ENCODE data around the gene ANO4.

Gene ANO4

GRCh38 chr12:101115326-101115725, 320.8 kb downstream of the ANO4 start:
- Histone ChIP-seq H2BK120ac (ENCODE audit: low read depth, low read length) (no peak overlapping the region), H3K4me3 (ENCODE audit: low read length in 2 of 2) (no peak overlapping the region), H2AK5ac (ENCODE audit: low read depth, low read length) (no peak overlapping the region), H3K27ac (replicated peaks; ENCODE audit: low read length) (no peak overlapping the region), H3K4ac (ENCODE audit: low read length) (no peak overlapping the region), H3K23ac (ENCODE audit: low read depth, low read length, poor library complexity) (no peak overlapping the region), H2AFZ (ENCODE audit: low read length) (no peak overlapping the region), H3K36me3 (replicated peaks in 1 of 2; ENCODE audit: control insufficient read depth in 2 of 2, insufficient read depth in 2 of 2, low read length in 2 of 2) (no peaks in the 10 kb centered on the region), H3K9me3 (replicated peaks in 1 of 2; ENCODE audit: control insufficient read depth in 2 of 2, insufficient read depth in 1 of 2, low read depth in 1 of 2, low read length in 2 of 2) (no peaks in the 10 kb centered on the region), H4K8ac (ENCODE audit: low read depth, low read length) (no peak overlapping the region), H3K27me3 (ENCODE audit: control insufficient read depth in 3 of 3, insufficient read depth in 3 of 3, low read depth in 1 of 3, low read length in 3 of 3) (no peaks in the 10 kb centered on the region), H3K18ac (ENCODE audit: low read length) (no peak overlapping the region), H2BK15ac (ENCODE audit: low read length) (no peak overlapping the region), H3K9ac (ENCODE audit: low read depth, low read length, poor library complexity) (no peak overlapping the region), H2BK12ac (ENCODE audit: low read length) (no peak overlapping the region), H4K91ac (ENCODE audit: low read depth, low read length, poor library complexity) (no peak overlapping the region), H3K4me2 (ENCODE audit: insufficient read depth, low read length, poor library complexity, severe bottlenecking) (no peak overlapping the region), H3K4me1 (ENCODE audit: control insufficient read depth in 2 of 2, insufficient read depth in 1 of 2, low read depth in 1 of 2, low read length in 2 of 2) (no peaks in the 10 kb centered on the region), H3K79me1 (ENCODE audit: low read depth, low read length) (no peaks in the 10 kb centered on the region), H2BK5ac (ENCODE audit: low read length) (no peak overlapping the region), H3K14ac (ENCODE audit: low read length) (no peak overlapping the region)
- WGBS, 2 donors (ENCODE audit: extremely low coverage in 2 of 2, insufficient read length in 2 of 2, insufficient replicate concordance in 1 of 2), result no CpG with 5 or more reads among the region's 2 CpGs
- no peak for DNase-seq (ENCODE audit: low spot score)

GRCh38 chr12:101116911-101117310, 322.3 kb downstream of the ANO4 start:
- H3K27me3 ChIP-seq (ENCODE audit: control insufficient read depth in 3 of 3, insufficient read depth in 3 of 3, low read depth in 1 of 3, low read length in 3 of 3), result no peaks in the 10 kb centered on the region
- no peak overlapping the region for H2BK5ac ChIP-seq (ENCODE audit: low read length)
- no peak overlapping the region for H3K23ac ChIP-seq (ENCODE audit: low read depth, low read length, poor library complexity)
- H3K9me3 ChIP-seq (replicated peaks in 1 of 2; ENCODE audit: control insufficient read depth in 2 of 2, insufficient read depth in 1 of 2, low read depth in 1 of 2, low read length in 2 of 2), result no peaks in the 10 kb centered on the region
- no peak overlapping the region for H4K8ac ChIP-seq (ENCODE audit: low read depth, low read length)
- no peaks in the 10 kb centered on the region for H3K4me1 ChIP-seq (ENCODE audit: control insufficient read depth in 2 of 2, insufficient read depth in 1 of 2, low read depth in 1 of 2, low read length in 2 of 2)
- no peak overlapping the region for H4K91ac ChIP-seq (ENCODE audit: low read depth, low read length, poor library complexity)
- H3K36me3 ChIP-seq (replicated peaks in 1 of 2; ENCODE audit: control insufficient read depth in 2 of 2, insufficient read depth in 2 of 2, low read length in 2 of 2), result no peaks in the 10 kb centered on the region
- H3K9ac ChIP-seq (ENCODE audit: low read depth, low read length, poor library complexity), result no peak overlapping the region
- no peak for DNase-seq (ENCODE audit: low spot score)
- H2AFZ ChIP-seq (ENCODE audit: low read length), result no peak overlapping the region
- H3K4ac ChIP-seq (ENCODE audit: low read length), result no peak overlapping the region
- H2BK120ac ChIP-seq (ENCODE audit: low read depth, low read length), result no peak overlapping the region
- WGBS, 2 donors (ENCODE audit: extremely low coverage in 2 of 2, insufficient read length in 2 of 2, insufficient replicate concordance in 1 of 2), result no CpG with 5 or more reads among the region's 4 CpGs
- H3K14ac ChIP-seq (ENCODE audit: low read length), result no peak overlapping the region
- H3K18ac ChIP-seq (ENCODE audit: low read length), result no peak overlapping the region
- H3K27ac ChIP-seq (replicated peaks; ENCODE audit: low read length), result no peak overlapping the region
- H3K4me3 ChIP-seq (ENCODE audit: low read length in 2 of 2), result no peak overlapping the region
- H2AK5ac ChIP-seq (ENCODE audit: low read depth, low read length), result no peak overlapping the region
- H3K79me1 ChIP-seq (ENCODE audit: low read depth, low read length), result no peaks in the 10 kb centered on the region
- no peak overlapping the region for H2BK15ac ChIP-seq (ENCODE audit: low read length)
- H3K4me2 ChIP-seq (ENCODE audit: insufficient read depth, low read length, poor library complexity, severe bottlenecking), result no peak overlapping the region
- H2BK12ac ChIP-seq (ENCODE audit: low read length), result no peak overlapping the region

GRCh38 chr12:101117842-101118241, 323.3 kb downstream of the ANO4 start:
- Histone ChIP-seq H3K18ac (ENCODE audit: low read length) (no peak overlapping the region), H3K23ac (ENCODE audit: low read depth, low read length, poor library complexity) (no peak overlapping the region), H3K4me2 (ENCODE audit: insufficient read depth, low read length, poor library complexity, severe bottlenecking) (no peak overlapping the region), H3K27ac (replicated peaks; ENCODE audit: low read length) (no peak overlapping the region), H3K14ac (ENCODE audit: low read length) (no peak overlapping the region), H3K27me3 (ENCODE audit: control insufficient read depth in 3 of 3, insufficient read depth in 3 of 3, low read depth in 1 of 3, low read length in 3 of 3) (no peaks in the 10 kb centered on the region), H2BK120ac (ENCODE audit: low read depth, low read length) (no peak overlapping the region), H3K4me3 (ENCODE audit: low read length in 2 of 2) (no peak overlapping the region), H2AK5ac (ENCODE audit: low read depth, low read length) (no peak overlapping the region), H2BK15ac (ENCODE audit: low read length) (no peak overlapping the region), H2AFZ (ENCODE audit: low read length) (no peak overlapping the region), H3K36me3 (replicated peaks in 1 of 2; ENCODE audit: control insufficient read depth in 2 of 2, insufficient read depth in 2 of 2, low read length in 2 of 2) (no peaks in the 10 kb centered on the region), H3K9ac (ENCODE audit: low read depth, low read length, poor library complexity) (no peak overlapping the region), H4K8ac (ENCODE audit: low read depth, low read length) (no peak overlapping the region), H2BK5ac (ENCODE audit: low read length) (no peak overlapping the region), H3K79me1 (ENCODE audit: low read depth, low read length) (no peaks in the 10 kb centered on the region), H4K91ac (ENCODE audit: low read depth, low read length, poor library complexity) (no peak overlapping the region), H2BK12ac (ENCODE audit: low read length) (no peak overlapping the region), H3K9me3 (replicated peaks in 1 of 2; ENCODE audit: control insufficient read depth in 2 of 2, insufficient read depth in 1 of 2, low read depth in 1 of 2, low read length in 2 of 2) (no peaks in the 10 kb centered on the region), H3K4me1 (ENCODE audit: control insufficient read depth in 2 of 2, insufficient read depth in 1 of 2, low read depth in 1 of 2, low read length in 2 of 2) (no peaks in the 10 kb centered on the region), H3K4ac (ENCODE audit: low read length) (no peak overlapping the region)
- no peak for DNase-seq (ENCODE audit: low spot score)
- no CpG with 5 or more reads among the region's 2 CpGs for WGBS, 2 donors (ENCODE audit: extremely low coverage in 2 of 2, insufficient read length in 2 of 2, insufficient replicate concordance in 1 of 2)

GRCh38 chr12:101127521-101128219, 333.1 kb downstream of the ANO4 start:
- no peak overlapping the region for H4K91ac ChIP-seq (ENCODE audit: low read depth, low read length, poor library complexity)
- no peak overlapping the region for H2BK15ac ChIP-seq (ENCODE audit: low read length)
- no peaks in the 10 kb centered on the region for H3K9me3 ChIP-seq (replicated peaks in 1 of 2; ENCODE audit: control insufficient read depth in 2 of 2, insufficient read depth in 1 of 2, low read depth in 1 of 2, low read length in 2 of 2)
- no peaks in the 10 kb centered on the region for H3K36me3 ChIP-seq (replicated peaks in 1 of 2; ENCODE audit: control insufficient read depth in 2 of 2, insufficient read depth in 2 of 2, low read length in 2 of 2)
- H3K18ac ChIP-seq (ENCODE audit: low read length), result no peak overlapping the region
- H3K4ac ChIP-seq (ENCODE audit: low read length), result no peak overlapping the region
- H3K14ac ChIP-seq (ENCODE audit: low read length), result no peak overlapping the region
- H3K27me3 ChIP-seq (ENCODE audit: control insufficient read depth in 3 of 3, insufficient read depth in 3 of 3, low read depth in 1 of 3, low read length in 3 of 3), result no peaks in the 10 kb centered on the region
- no peak overlapping the region for H2AK5ac ChIP-seq (ENCODE audit: low read depth, low read length)
- no peak overlapping the region for H3K4me3 ChIP-seq (ENCODE audit: low read length in 2 of 2)
- H3K4me2 ChIP-seq (ENCODE audit: insufficient read depth, low read length, poor library complexity, severe bottlenecking), result no peak overlapping the region
- H4K8ac ChIP-seq (ENCODE audit: low read depth, low read length), result no peak overlapping the region
- no peak overlapping the region for H3K27ac ChIP-seq (replicated peaks; ENCODE audit: low read length)
- no peak for DNase-seq (ENCODE audit: low spot score)
- H3K4me1 ChIP-seq (ENCODE audit: control insufficient read depth in 2 of 2, insufficient read depth in 1 of 2, low read depth in 1 of 2, low read length in 2 of 2), result no peaks in the 10 kb centered on the region
- no peaks in the 10 kb centered on the region for H3K79me1 ChIP-seq (ENCODE audit: low read depth, low read length)
- no peak overlapping the region for H3K23ac ChIP-seq (ENCODE audit: low read depth, low read length, poor library complexity)
- no peak overlapping the region for H2AFZ ChIP-seq (ENCODE audit: low read length)
- no peak overlapping the region for H2BK5ac ChIP-seq (ENCODE audit: low read length)
- H2BK120ac ChIP-seq (ENCODE audit: low read depth, low read length), result no peak overlapping the region
- no peak overlapping the region for H3K9ac ChIP-seq (ENCODE audit: low read depth, low read length, poor library complexity)
- H2BK12ac ChIP-seq (ENCODE audit: low read length), result no peak overlapping the region
- WGBS, 2 donors (ENCODE audit: extremely low coverage in 2 of 2, insufficient read length in 2 of 2, insufficient replicate concordance in 1 of 2), result no CpG with 5 or more reads among the region's 6 CpGs
